ENCODE results near the gene HARS1. TPM values are rescaled to one million over a fixed set of nuclear protein-coding genes. Genes with fewer than 3 reads are reported as not detected.

HARS1 gene
- total and polyA plus RNA-seq, 3 donors from 2014 or later: 58.7 to 73.4 (median 63.9) TPM

- 95 to 97% methylated on average over 17 of the region's 17 CpGs for WGBS, 2 donors
- H3K36me3 ChIP-seq (ENCODE audit: low read depth, missing control alignments): peaks cover 3% of the 10 kb centered on the region
- DNase-seq: no peak
These were observed 32.3 kb downstream of the HARS1 start for GRCh38 chr5:140658870-140659269.

GRCh38 chr5:140647042-140647419 is 44.1 kb downstream of the HARS1 start:
- Histone ChIP-seq H3K27me3 (no peaks in the 10 kb centered on the region), H3K36me3 (ENCODE audit: low read depth, missing control alignments) (no peaks in the 10 kb centered on the region), H3K27ac (peak overlapping the region; percentile 53 to 79), H3K9me3 (no peaks in the 10 kb centered on the region), H3K4me1 (peaks cover 13% of the 10 kb centered on the region), H3K4me3 (peak overlapping the region; percentile 88 to 96)
- intact Hi-C loops (cut with DNase I; ENCODE audit: low total_unique reads): loop anchor here (10.0 kb wide), 1 partner anchor 58 kb away; the partner anchor contains the start of gene ZMAT2
- WGBS, 2 donors: 0 to 1% methylated on average over 16 to 27 of the region's 27 CpGs
- DNase-seq: no peak
- no peak for TF ChIP-seq CTCF (IDR thresholded peaks at IDR 0.05)
- no peak for TF ChIP-seq POLR2A (IDR thresholded peaks at IDR 0.05)

More at GRCh38 chr5:140658870-140659269, 32.3 kb downstream of the HARS1 start:
- intact Hi-C loops (cut with DNase I; ENCODE audit: low total_unique reads): no loop called here
- no peak for TF ChIP-seq POLR2A (IDR thresholded peaks at IDR 0.05)
- no peak for TF ChIP-seq CTCF (IDR thresholded peaks at IDR 0.05)
- Histone ChIP-seq H3K9me3 (no peaks in the 10 kb centered on the region), H3K4me3 (no peak overlapping the region), H3K4me1 (no peaks in the 10 kb centered on the region), H3K27me3 (no peaks in the 10 kb centered on the region), H3K27ac (no peak overlapping the region)

GRCh38 chr5:140642718-140643117 is 48.5 kb downstream of the HARS1 start:
- no peaks in the 10 kb centered on the region for H3K9me3 ChIP-seq
- TF ChIP-seq CTCF (IDR thresholded peaks at IDR 0.05) (no peak), POLR2A (IDR thresholded peaks at IDR 0.05) (no peak)

GRCh38 chr5:140641716-140642115 is 49.5 kb downstream of the HARS1 start:
- no peaks in the 10 kb centered on the region for H3K9me3 ChIP-seq
- 76 to 77% methylated on average over 7 to 8 of the region's 8 CpGs for WGBS, 2 donors
- no peak for DNase-seq
- TF ChIP-seq POLR2A (IDR thresholded peaks at IDR 0.05) (no peak), CTCF (IDR thresholded peaks at IDR 0.05) (no peak)
- intact Hi-C loops (cut with DNase I; ENCODE audit: low total_unique reads): loop anchor here (10.0 kb wide), 1 partner anchor 63 kb away; the partner anchor contains the start of gene ZMAT2
- H3K36me3 ChIP-seq (ENCODE audit: low read depth, missing control alignments): no peaks in the 10 kb centered on the region
- H3K27me3 ChIP-seq: no peaks in the 10 kb centered on the region
- H3K27ac ChIP-seq: no peak overlapping the region
- no peak overlapping the region for H3K4me3 ChIP-seq
- peaks cover 15% of the 10 kb centered on the region for H3K4me1 ChIP-seq

More at GRCh38 chr5:140642718-140643117, 48.5 kb downstream of the HARS1 start:
- Histone ChIP-seq H3K36me3 (ENCODE audit: low read depth, missing control alignments) (no peaks in the 10 kb centered on the region), H3K27me3 (no peaks in the 10 kb centered on the region), H3K4me3 (no peak overlapping the region), H3K27ac (no peak overlapping the region), H3K4me1 (peaks cover 16% of the 10 kb centered on the region)
- intact Hi-C loops (cut with DNase I; ENCODE audit: low total_unique reads): loop anchor here (10.0 kb wide), 1 partner anchor 62 kb away; the partner anchor contains the start of gene ZMAT2
- WGBS, 2 donors: 66 to 69% methylated on average over 3 of the region's 3 CpGs
- DNase-seq: no peak
